ENCODE results near the gene ERN1. TPM values are rescaled to one million over a fixed set of nuclear protein-coding genes. Genes with fewer than 3 reads are reported as not detected.

The ERN1 gene
- total and polyA plus RNA-seq, 2 of the 13 experiments (the other 11 are each of a cell fraction or from before 2014, with no cell fraction given): 6.0 to 12.7 TPM

- TF ChIP-seq ZNF33A (CRISPR knock-in tag; IDR thresholded peaks at IDR 0.05; ENCODE audit: borderline replicate concordance): no peak
- TF ChIP-seq ZNF337 (CRISPR knock-in tag; IDR thresholded peaks at IDR 0.05; ENCODE audit: borderline replicate concordance, low read depth): peak; percentile 75; the same call in 1 of the 2 replicates
- TF ChIP-seq ZFP36 (IDR thresholded peaks at IDR 0.05; ENCODE audit: borderline replicate concordance, low read depth, low read length, partially characterized antibody): no peak
- TF ChIP-seq SMAD3 (CRISPR knock-in tag; IDR thresholded peaks at IDR 0.05): 0 out of 2 replicates have a peak, but pooled peaks have one; percentile 10
- peak; percentile 27; the same call in 1 of the 2 replicates for TF ChIP-seq ETV5 (CRISPR knock-in tag; IDR thresholded peaks at IDR 0.05; ENCODE audit: borderline replicate concordance)
- TF ChIP-seq PRPF4 (IDR thresholded peaks at IDR 0.05; ENCODE audit: low read depth, low read length, poor library complexity, severe bottlenecking): no peak
- no peak; the same call in 1 of the 2 replicates for TF ChIP-seq ZNF136 (CRISPR knock-in tag; IDR thresholded peaks at IDR 0.05; ENCODE audit: low read depth)
- TF ChIP-seq ZHX1 (CRISPR knock-in tag; IDR thresholded peaks at IDR 0.05; ENCODE audit: low read depth): peak; percentile 81; the same call in 1 of the 2 replicates
- no peak for TF ChIP-seq ZNF7 (CRISPR knock-in tag; IDR thresholded peaks at IDR 0.05)
- TF ChIP-seq ARNT2 (CRISPR knock-in tag; IDR thresholded peaks at IDR 0.05; ENCODE audit: low read depth): no peak
- peak; percentile 82; the same call in 1 of the 2 replicates for TF ChIP-seq MXD1 (CRISPR knock-in tag; IDR thresholded peaks at IDR 0.05)
- no peak for TF ChIP-seq ZBTB3 (CRISPR knock-in tag; IDR thresholded peaks at IDR 0.05; ENCODE audit: borderline replicate concordance, low read depth)
- no peak for TF ChIP-seq DRAP1 (CRISPR knock-in tag; IDR thresholded peaks at IDR 0.05)
- TF ChIP-seq ISX (CRISPR knock-in tag; conservative IDR thresholded peaks at IDR 0.05): no peak
- peak; percentile 31 for TF ChIP-seq HNRNPLL (IDR thresholded peaks at IDR 0.05; ENCODE audit: low read depth, low read length, poor library complexity, severe bottlenecking)
- 0 out of 2 replicates have a peak, but pooled peaks have one; percentile 5 for TF ChIP-seq NR2F6 (IDR thresholded peaks at IDR 0.05)
- TF ChIP-seq NR2F6 (CRISPR knock-in tag; IDR thresholded peaks at IDR 0.05): no peak
- TF ChIP-seq RBM39 (IDR thresholded peaks at IDR 0.05; ENCODE audit: low read depth, low read length, poor library complexity, severe bottlenecking): peak; percentile 50
- TF ChIP-seq CENPT (CRISPR knock-in tag; IDR thresholded peaks at IDR 0.05; ENCODE audit: low read depth): peak; percentile 82; the same call in 1 of the 2 replicates
- no peak; the same call in 1 of the 2 replicates for TF ChIP-seq NFYC (CRISPR knock-in tag; IDR thresholded peaks at IDR 0.05)
- TF ChIP-seq ZNF713 (CRISPR knock-in tag; IDR thresholded peaks at IDR 0.05): 0 out of 2 replicates have a peak, but pooled peaks have one; percentile 9
- TF ChIP-seq KLF15 (CRISPR knock-in tag; IDR thresholded peaks at IDR 0.05; ENCODE audit: borderline replicate concordance): no peak
- TF ChIP-seq ZNF234 (CRISPR knock-in tag; conservative IDR thresholded peaks at IDR 0.05): no peak
- no peak; the same call in 1 of the 2 replicates for TF ChIP-seq FOXO4 (CRISPR knock-in tag; conservative IDR thresholded peaks at IDR 0.05)
- TF ChIP-seq RBAK (CRISPR knock-in tag; IDR thresholded peaks at IDR 0.05): no peak
These were observed 16.6 kb upstream of the ERN1 start (continued) for GRCh38 chr17:64146418-64147109.

Data from HepG2 (cell line).